K562 (cell line): Measurements from ENCODE around the gene DLAT. TPM values are rescaled to one million over a fixed set of nuclear protein-coding genes. Genes with fewer than 3 reads are reported as not detected.

ENCODE experiments used
- CCNT2 ChIP-seq: IDR thresholded peaks from 2 replicates; pipeline ENCODE4 v1.6.1; 2011; ENCODE audit warnings: borderline replicate concordance, low read depth, mild to moderate bottlenecking, moderate library complexity, mixed read lengths, low read length; ENCODE audit not compliant: insufficient read length; ENCODE audit errors: extremely low read depth
- GATAD2A ChIP-seq: fragments of 450-650 bp; IDR thresholded peaks from 2 replicates; pipeline ENCODE4 v1.6.1; 2017
- HDAC2 ChIP-seq: fragments of 450-650 bp; IDR thresholded peaks from 2 replicates; pipeline ENCODE4 v1.6.1; 2016; ENCODE audit warnings: mild to moderate bottlenecking
- NR2F6 ChIP-seq: fragments of 450-650 bp; formaldehyde crosslinking; IDR thresholded peaks from 2 replicates; pipeline ENCODE4 v1.4.0; 2020; ENCODE audit warnings: mild to moderate bottlenecking
- SMARCA5 ChIP-seq: fragments of 450-650 bp; IDR thresholded peaks from 2 replicates; pipeline ENCODE4 v1.6.1; 2016
- TOE1 ChIP-seq, 2 experiments: fragments of 450-650 bp in 1 of 2; sonication (generic) in 1 of 2; formaldehyde crosslinking in 1 of 2; IDR thresholded peaks; 2 replicates each; pipeline versions ENCODE4 v1.7.1 to v1.8.0; 2016 to 2022; ENCODE audit warnings: borderline replicate concordance in 2 of 2, mild to moderate bottlenecking in 2 of 2, antibody characterized with exemption in 1 of 2, inconsistent platforms in 1 of 2, low read depth in 1 of 2, missing genetic modification reagents in 1 of 2, moderate library complexity in 1 of 2
- ZNF780A ChIP-seq: fragments of 250-450 bp; sonication (Bioruptor Pico); IDR thresholded peaks from 2 replicates; pipeline ENCODE4 v1.5.0; 2021; ENCODE audit warnings: mild to moderate bottlenecking
- polyA plus RNA-seq, 8 experiments: library from polyadenylated mRNA; depleted of rRNA in 4 of 8; stranded (reverse) in 5 of 8; unstranded in 3 of 8; fragments of >200 nt; fragmentation: Nextera tagmentation in 2 of 8; fragmentation: Illumina TruSeq in 1 of 8; extraction: Ambion mirVana in 2 of 8; extraction: Trizol in 1 of 8; gene quantifications; 2 replicates each; pipeline versions ENCODE4 v1.2.1 to v1.2.3, GENCODE V29; 2011 to 2014; ENCODE audit warnings: inconsistent platforms in 1 of 8, missing spikeins in 1 of 8
- total RNA-seq, 7 experiments: library from RNA; depleted of rRNA in 6 of 7; stranded (reverse); fragments of >200 nt in 6 of 7; fragmentation: Illumina TruSeq in 2 of 7; extraction: Trizol in 2 of 7; gene quantifications; 2 replicates each; pipeline versions ENCODE4 v1.2.1 to v1.2.3, GENCODE V29; 2011 to 2021; ENCODE audit warnings: low replicate concordance in 1 of 7
- TF ChIP-seq, protein P1 (sequence below): sonication (generic); formaldehyde crosslinking; IDR thresholded peaks from 2 replicates; pipeline ENCODE4 v1.8.1; 2023; ENCODE audit warnings: mild to moderate bottlenecking, missing genetic modification reagents
- TF ChIP-seq, protein P2 (sequence below): sonication (generic); formaldehyde crosslinking; IDR thresholded peaks from 2 replicates; pipeline ENCODE4 v1.8.1; 2023; ENCODE audit warnings: mild to moderate bottlenecking, missing genetic modification reagents
- TF ChIP-seq, protein P3 (sequence below): fragments of 200-600 bp; sonication (generic); IDR thresholded peaks from one replicate; pipeline ENCODE4 v1.6.1; 2012; ENCODE audit warnings: mild to moderate bottlenecking, low read depth, low read length, inconsistent platforms

The DLAT gene
- total and polyA plus RNA-seq, 9 of the 15 experiments (the other 6 are each of a cell fraction or from before 2014, with no cell fraction given), result 41.7 to 152 (median 105) TPM

DNA sequence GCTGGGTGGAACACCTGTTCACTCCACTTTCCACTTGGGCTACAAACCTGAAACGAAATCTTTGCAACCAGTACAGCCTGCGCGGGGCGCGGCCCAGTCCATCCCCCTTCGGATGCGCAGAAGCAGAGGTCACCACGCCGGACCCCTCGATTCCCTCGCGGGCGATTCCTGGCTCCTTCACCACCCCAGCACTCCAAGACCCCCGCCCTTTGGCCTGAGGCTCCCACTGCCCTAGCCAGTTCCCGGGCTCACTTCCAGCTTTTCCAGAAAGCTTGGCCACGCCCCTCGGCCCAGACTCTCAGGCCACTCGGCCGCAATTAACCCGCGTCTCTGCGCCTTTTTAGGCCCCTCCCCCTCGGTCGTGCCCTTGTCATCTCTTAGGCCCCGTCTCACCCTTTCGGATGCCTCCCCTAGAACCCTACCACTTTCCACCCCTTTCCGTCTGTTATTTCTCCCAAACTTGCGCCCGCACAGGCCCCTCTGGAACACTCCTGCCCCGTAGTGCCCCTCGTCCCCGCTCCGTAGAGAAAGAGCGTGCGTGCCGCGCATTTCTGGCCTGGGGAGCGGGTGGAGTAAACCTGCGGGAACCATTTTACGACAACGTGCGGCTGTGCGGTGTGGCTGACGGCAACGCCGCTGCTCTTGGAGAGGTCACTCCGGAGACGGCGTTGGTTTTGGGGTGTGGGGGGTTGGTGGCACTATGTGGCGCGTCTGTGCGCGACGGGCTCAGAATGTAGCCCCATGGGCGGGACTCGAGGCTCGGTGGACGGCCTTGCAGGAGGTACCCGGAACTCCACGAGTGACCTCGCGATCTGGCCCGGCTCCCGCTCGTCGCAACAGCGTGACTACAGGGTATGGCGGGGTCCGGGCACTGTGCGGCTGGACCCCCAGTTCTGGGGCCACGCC is at the start of gene DLAT (continued):
- peak; percentile 36 for TF ChIP-seq CCNT2
- TF ChIP-seq, protein P1, sequence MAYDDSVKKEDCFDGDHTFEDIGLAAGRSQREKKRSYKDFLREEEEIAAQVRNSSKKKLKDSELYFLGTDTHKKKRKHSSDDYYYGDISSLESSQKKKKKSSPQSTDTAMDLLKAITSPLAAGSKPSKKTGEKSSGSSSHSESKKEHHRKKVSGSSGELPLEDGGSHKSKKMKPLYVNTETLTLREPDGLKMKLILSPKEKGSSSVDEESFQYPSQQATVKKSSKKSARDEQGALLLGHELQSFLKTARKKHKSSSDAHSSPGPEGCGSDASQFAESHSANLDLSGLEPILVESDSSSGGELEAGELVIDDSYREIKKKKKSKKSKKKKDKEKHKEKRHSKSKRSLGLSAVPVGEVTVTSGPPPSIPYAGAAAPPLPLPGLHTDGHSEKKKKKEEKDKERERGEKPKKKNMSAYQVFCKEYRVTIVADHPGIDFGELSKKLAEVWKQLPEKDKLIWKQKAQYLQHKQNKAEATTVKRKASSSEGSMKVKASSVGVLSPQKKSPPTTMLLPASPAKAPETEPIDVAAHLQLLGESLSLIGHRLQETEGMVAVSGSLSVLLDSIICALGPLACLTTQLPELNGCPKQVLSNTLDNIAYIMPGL (CRISPR knock-in tag), result peak; percentile 82
- TF ChIP-seq ZNF780A (CRISPR knock-in tag), result no peak
- peak; percentile 89 for TF ChIP-seq HDAC2
- TF ChIP-seq, protein P2, sequence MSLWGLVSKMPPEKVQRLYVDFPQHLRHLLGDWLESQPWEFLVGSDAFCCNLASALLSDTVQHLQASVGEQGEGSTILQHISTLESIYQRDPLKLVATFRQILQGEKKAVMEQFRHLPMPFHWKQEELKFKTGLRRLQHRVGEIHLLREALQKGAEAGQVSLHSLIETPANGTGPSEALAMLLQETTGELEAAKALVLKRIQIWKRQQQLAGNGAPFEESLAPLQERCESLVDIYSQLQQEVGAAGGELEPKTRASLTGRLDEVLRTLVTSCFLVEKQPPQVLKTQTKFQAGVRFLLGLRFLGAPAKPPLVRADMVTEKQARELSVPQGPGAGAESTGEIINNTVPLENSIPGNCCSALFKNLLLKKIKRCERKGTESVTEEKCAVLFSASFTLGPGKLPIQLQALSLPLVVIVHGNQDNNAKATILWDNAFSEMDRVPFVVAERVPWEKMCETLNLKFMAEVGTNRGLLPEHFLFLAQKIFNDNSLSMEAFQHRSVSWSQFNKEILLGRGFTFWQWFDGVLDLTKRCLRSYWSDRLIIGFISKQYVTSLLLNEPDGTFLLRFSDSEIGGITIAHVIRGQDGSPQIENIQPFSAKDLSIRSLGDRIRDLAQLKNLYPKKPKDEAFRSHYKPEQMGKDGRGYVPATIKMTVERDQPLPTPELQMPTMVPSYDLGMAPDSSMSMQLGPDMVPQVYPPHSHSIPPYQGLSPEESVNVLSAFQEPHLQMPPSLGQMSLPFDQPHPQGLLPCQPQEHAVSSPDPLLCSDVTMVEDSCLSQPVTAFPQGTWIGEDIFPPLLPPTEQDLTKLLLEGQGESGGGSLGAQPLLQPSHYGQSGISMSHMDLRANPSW (CRISPR knock-in tag), result peak; percentile 14; the same call in 1 of the 2 replicates
- no peak for TF ChIP-seq SMARCA5
- TF ChIP-seq, protein P3, sequence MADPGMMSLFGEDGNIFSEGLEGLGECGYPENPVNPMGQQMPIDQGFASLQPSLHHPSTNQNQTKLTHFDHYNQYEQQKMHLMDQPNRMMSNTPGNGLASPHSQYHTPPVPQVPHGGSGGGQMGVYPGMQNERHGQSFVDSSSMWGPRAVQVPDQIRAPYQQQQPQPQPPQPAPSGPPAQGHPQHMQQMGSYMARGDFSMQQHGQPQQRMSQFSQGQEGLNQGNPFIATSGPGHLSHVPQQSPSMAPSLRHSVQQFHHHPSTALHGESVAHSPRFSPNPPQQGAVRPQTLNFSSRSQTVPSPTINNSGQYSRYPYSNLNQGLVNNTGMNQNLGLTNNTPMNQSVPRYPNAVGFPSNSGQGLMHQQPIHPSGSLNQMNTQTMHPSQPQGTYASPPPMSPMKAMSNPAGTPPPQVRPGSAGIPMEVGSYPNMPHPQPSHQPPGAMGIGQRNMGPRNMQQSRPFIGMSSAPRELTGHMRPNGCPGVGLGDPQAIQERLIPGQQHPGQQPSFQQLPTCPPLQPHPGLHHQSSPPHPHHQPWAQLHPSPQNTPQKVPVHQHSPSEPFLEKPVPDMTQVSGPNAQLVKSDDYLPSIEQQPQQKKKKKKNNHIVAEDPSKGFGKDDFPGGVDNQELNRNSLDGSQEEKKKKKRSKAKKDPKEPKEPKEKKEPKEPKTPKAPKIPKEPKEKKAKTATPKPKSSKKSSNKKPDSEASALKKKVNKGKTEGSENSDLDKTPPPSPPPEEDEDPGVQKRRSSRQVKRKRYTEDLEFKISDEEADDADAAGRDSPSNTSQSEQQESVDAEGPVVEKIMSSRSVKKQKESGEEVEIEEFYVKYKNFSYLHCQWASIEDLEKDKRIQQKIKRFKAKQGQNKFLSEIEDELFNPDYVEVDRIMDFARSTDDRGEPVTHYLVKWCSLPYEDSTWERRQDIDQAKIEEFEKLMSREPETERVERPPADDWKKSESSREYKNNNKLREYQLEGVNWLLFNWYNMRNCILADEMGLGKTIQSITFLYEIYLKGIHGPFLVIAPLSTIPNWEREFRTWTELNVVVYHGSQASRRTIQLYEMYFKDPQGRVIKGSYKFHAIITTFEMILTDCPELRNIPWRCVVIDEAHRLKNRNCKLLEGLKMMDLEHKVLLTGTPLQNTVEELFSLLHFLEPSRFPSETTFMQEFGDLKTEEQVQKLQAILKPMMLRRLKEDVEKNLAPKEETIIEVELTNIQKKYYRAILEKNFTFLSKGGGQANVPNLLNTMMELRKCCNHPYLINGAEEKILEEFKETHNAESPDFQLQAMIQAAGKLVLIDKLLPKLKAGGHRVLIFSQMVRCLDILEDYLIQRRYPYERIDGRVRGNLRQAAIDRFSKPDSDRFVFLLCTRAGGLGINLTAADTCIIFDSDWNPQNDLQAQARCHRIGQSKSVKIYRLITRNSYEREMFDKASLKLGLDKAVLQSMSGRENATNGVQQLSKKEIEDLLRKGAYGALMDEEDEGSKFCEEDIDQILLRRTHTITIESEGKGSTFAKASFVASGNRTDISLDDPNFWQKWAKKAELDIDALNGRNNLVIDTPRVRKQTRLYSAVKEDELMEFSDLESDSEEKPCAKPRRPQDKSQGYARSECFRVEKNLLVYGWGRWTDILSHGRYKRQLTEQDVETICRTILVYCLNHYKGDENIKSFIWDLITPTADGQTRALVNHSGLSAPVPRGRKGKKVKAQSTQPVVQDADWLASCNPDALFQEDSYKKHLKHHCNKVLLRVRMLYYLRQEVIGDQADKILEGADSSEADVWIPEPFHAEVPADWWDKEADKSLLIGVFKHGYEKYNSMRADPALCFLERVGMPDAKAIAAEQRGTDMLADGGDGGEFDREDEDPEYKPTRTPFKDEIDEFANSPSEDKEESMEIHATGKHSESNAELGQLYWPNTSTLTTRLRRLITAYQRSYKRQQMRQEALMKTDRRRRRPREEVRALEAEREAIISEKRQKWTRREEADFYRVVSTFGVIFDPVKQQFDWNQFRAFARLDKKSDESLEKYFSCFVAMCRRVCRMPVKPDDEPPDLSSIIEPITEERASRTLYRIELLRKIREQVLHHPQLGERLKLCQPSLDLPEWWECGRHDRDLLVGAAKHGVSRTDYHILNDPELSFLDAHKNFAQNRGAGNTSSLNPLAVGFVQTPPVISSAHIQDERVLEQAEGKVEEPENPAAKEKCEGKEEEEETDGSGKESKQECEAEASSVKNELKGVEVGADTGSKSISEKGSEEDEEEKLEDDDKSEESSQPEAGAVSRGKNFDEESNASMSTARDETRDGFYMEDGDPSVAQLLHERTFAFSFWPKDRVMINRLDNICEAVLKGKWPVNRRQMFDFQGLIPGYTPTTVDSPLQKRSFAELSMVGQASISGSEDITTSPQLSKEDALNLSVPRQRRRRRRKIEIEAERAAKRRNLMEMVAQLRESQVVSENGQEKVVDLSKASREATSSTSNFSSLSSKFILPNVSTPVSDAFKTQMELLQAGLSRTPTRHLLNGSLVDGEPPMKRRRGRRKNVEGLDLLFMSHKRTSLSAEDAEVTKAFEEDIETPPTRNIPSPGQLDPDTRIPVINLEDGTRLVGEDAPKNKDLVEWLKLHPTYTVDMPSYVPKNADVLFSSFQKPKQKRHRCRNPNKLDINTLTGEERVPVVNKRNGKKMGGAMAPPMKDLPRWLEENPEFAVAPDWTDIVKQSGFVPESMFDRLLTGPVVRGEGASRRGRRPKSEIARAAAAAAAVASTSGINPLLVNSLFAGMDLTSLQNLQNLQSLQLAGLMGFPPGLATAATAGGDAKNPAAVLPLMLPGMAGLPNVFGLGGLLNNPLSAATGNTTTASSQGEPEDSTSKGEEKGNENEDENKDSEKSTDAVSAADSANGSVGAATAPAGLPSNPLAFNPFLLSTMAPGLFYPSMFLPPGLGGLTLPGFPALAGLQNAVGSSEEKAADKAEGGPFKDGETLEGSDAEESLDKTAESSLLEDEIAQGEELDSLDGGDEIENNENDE, result no peak
- peak; percentile 78 for TF ChIP-seq TOE1 (IDR thresholded peaks at IDR 0.05; ENCODE audit: borderline replicate concordance)
- TF ChIP-seq TOE1 (CRISPR knock-in tag; IDR thresholded peaks at IDR 0.05; ENCODE audit: borderline replicate concordance, low read depth), result no peak
- 0 out of 2 replicates have a peak, but pooled peaks have one; percentile 31 for TF ChIP-seq NR2F6 (CRISPR knock-in tag)
- TF ChIP-seq GATAD2A, result no peak
